Transverse colon (tissue), 4 donors: ENCODE data around the gene SHKBP1. TPM values are rescaled to one million over a fixed set of nuclear protein-coding genes. Genes with fewer than 3 reads are reported as not detected.

ENCODE experiments used
- DNase-seq: peaks from one replicate; pipeline ENCODE4 v3.0.0-alpha.2; 2019
- H3K27ac ChIP-seq, 4 donors: fragments of 200-600 bp; sonication (generic); 2 replicates each; pipeline ENCODE4 v1.5.1; 2016 to 2018; ENCODE audit warnings: inconsistent platforms in 4 of 4
- H3K27me3 ChIP-seq: fragments of 200-600 bp; sonication (generic); 2 replicates; pipeline ENCODE4 v1.5.1; 2017; ENCODE audit warnings: inconsistent platforms
- H3K36me3 ChIP-seq, 4 donors: fragments of 200-600 bp; sonication (generic); 2 replicates each; pipeline ENCODE4 v1.5.1; 2017 to 2019; ENCODE audit warnings: inconsistent platforms in 4 of 4
- H3K4me1 ChIP-seq, 4 donors: fragments of 200-600 bp; sonication (generic); 2 replicates each; pipeline ENCODE4 v1.5.1; 2017 to 2020; ENCODE audit warnings: inconsistent platforms in 4 of 4
- H3K4me3 ChIP-seq, 4 donors: fragments of 200-600 bp; sonication (generic); 1 replicate in 1 of 4; 2 replicates in 3 of 4; pipeline versions ENCODE4 v1.5.1 to v1.6.1; 2017 to 2019; ENCODE audit warnings: inconsistent platforms in 4 of 4
- H3K9me3 ChIP-seq, 2 donors: fragments of 200-600 bp; sonication (generic); 2 replicates each; pipeline ENCODE4 v1.5.1; 2017 to 2019; ENCODE audit warnings: inconsistent platforms in 2 of 2
- CTCF ChIP-seq, 5 experiments: fragments of 200-600 bp in 3 of 5; fragments of 450-650 bp in 2 of 5; sonication (generic) in 3 of 5; IDR thresholded peaks; 1 replicate in 2 of 5; 2 replicates in 3 of 5; pipeline ENCODE4 v1.5.1; 2016 to 2017; ENCODE audit warnings: antibody characterized with exemption in 5 of 5, inconsistent platforms in 3 of 5, mild to moderate bottlenecking in 2 of 5, moderate library complexity in 1 of 5
- EP300 ChIP-seq: sonication (generic); formaldehyde crosslinking; IDR thresholded peaks from one replicate; pipeline ENCODE4 v1.6.1; 2017; ENCODE audit warnings: antibody characterized with exemption, low read depth
- POLR2A ChIP-seq: fragments of 450-650 bp; IDR thresholded peaks from one replicate; pipeline ENCODE4 v1.6.1; 2016; ENCODE audit warnings: antibody characterized with exemption, mild to moderate bottlenecking, moderate library complexity
- POLR2AphosphoS5 ChIP-seq, 3 donors: sonication (generic); formaldehyde crosslinking; IDR thresholded peaks; one replicate each; pipeline ENCODE4 v1.6.1; 2016; ENCODE audit warnings: antibody characterized with exemption in 3 of 3
- WGBS, 2 donors: methylation state at CpG; one replicate each; pipeline ENCODE4 v1.1.5; 2018; ENCODE audit warnings: low coverage in 1 of 2; 5-methylcytosine and 5-hydroxymethylcytosine counted together
- in situ Hi-C, 4 donors: fragments of 200-750 bp; cut with MboI; loops; one replicate each; pipeline versions ENCODE4 v1.15.0 to v1.15.1; 2017; ENCODE audit warnings: low sequenced_read_pairs in 3 of 4, low pct_ligation_motif_present in 1 of 4, low pct_unique_long_range_greater_than_20kb in 1 of 4
- intact Hi-C: fragments of 100-400 bp; cut with DNase I; formaldehyde crosslinking; loops from one replicate; pipeline ENCODE4 v1.15.1; 2023; ENCODE audit warnings: low total_unique reads
- total RNA-seq, 4 donors: library from RNA; depleted of rRNA; stranded (reverse); fragments of >200 nt; gene quantifications; one replicate each; pipeline ENCODE4 v1.1.0, GENCODE V29; 2016

The SHKBP1 gene
- total RNA-seq, 4 donors from 2014 or later = 58.7 to 111 (median 60.9) TPM

- no peak for TF ChIP-seq POLR2AphosphoS5 (IDR thresholded peaks at IDR 0.05)
- TF ChIP-seq CTCF (IDR thresholded peaks at IDR 0.05) = no peak
- TF ChIP-seq EP300 = no peak
- TF ChIP-seq POLR2A = no peak
- Histone ChIP-seq H3K4me1 (peaks cover 0 to 20% (median 4%) of the 10 kb centered on the region in 4 donors), H3K27me3 (no peaks in the 10 kb centered on the region), H3K4me3 (no peak overlapping the region), H3K9me3 (no peaks in the 10 kb centered on the region), H3K36me3 (no peaks in the 10 kb centered on the region), H3K27ac (peak overlapping the region; percentile 19 to 91 (median 56))
- no peak for DNase-seq
- WGBS, 2 donors = 34% methylated on average over 5 of the region's 5 CpGs; no CpG with 5 or more reads in 1 of the 2 donors
- intact Hi-C loops (no loop called here), in situ Hi-C loops (no loop called here)
These were observed 64.1 kb downstream of the SHKBP1 start for GRCh38 chr19:40640744-40641143.

Other genes starting within 250 kb of the SHKBP1 start
- 10 to 100 TPM; 12.3 to 16.5 (median 13.8) TPM for gene C19orf47, start 228.5 kb upstream of the SHKBP1 start, total RNA-seq
- gene PLD3, start 228.2 kb upstream of the SHKBP1 start, total RNA-seq = 100 to 1,000 TPM in 3 of 4 donors, 10 to 100 TPM in 1; 91.6 to 322 (median 179) TPM
- under 1 TPM in 1 of 4 donors, not detected in 3; 0.48 TPM for gene HIPK4, start 186.7 kb upstream of the SHKBP1 start, total RNA-seq
- 1 to 10 TPM; 1.5 to 5.0 (median 2.6) TPM for gene PRX, start 163.5 kb upstream of the SHKBP1 start, total RNA-seq
- 10 to 100 TPM in 3 of 4 donors, 1 to 10 TPM in 1; 2.6 to 30.3 (median 18.4) TPM for gene SERTAD1, start 150.9 kb upstream of the SHKBP1 start, total RNA-seq
- 10 to 100 TPM; 14.1 to 31.0 (median 22.2) TPM for gene SERTAD3, start 132.5 kb upstream of the SHKBP1 start, total RNA-seq
- 100 to 1,000 TPM in 3 of 4 donors, 10 to 100 TPM in 1; 81.5 to 193 (median 147) TPM for gene BLVRB, start 111.1 kb upstream of the SHKBP1 start, total RNA-seq
- gene SPTBN4, start 109.9 kb upstream of the SHKBP1 start, total RNA-seq = 1 to 10 TPM in 2 of 4 donors, under 1 TPM in 2; under 0.01 to 1.5 (median 0.99) TPM
- 100 to 1,000 TPM; 122 to 477 (median 253) TPM for gene LTBP4, start 24.5 kb downstream of the SHKBP1 start, total RNA-seq
- 10 to 100 TPM in 3 of 4 donors, 1 to 10 TPM in 1; 9.0 to 44.9 (median 20.4) TPM for gene NUMBL, start 113.8 kb downstream of the SHKBP1 start, total RNA-seq
- 10 to 100 TPM; 15.3 to 41.2 (median 36.5) TPM for gene COQ8B, start 140.0 kb downstream of the SHKBP1 start, total RNA-seq
- gene ITPKC, start 140.2 kb downstream of the SHKBP1 start, total RNA-seq = 10 to 100 TPM; 14.7 to 56.1 (median 33.8) TPM
- 10 to 100 TPM in 2 of 4 donors, 1 to 10 TPM in 2; 8.3 to 29.1 (median 12.1) TPM for gene ACTMAP, start 173.6 kb downstream of the SHKBP1 start, total RNA-seq
- gene SNRPA, start 174.3 kb downstream of the SHKBP1 start, total RNA-seq = 10 to 100 TPM; 45.1 to 85.3 (median 65.6) TPM
- gene MIA, start 198.6 kb downstream of the SHKBP1 start, total RNA-seq = 10 to 100 TPM in 1 of 4 donors, 1 to 10 TPM in 1, not detected in 2; 5.7 to 23.3 TPM
- 10 to 100 TPM; 25.9 to 84.2 (median 68.1) TPM for gene RAB4B, start 201.4 kb downstream of the SHKBP1 start, total RNA-seq
- 100 to 1,000 TPM; 102 to 123 (median 115) TPM for gene EGLN2, start 222.3 kb downstream of the SHKBP1 start, total RNA-seq